ENCODE measurements around the gene LSP1.

The LSP1 gene

GRCh38 chr11:1925373-1926155 is 72.7 kb downstream of the LSP1 start:
- no peak for DNase-seq
- no peaks in the 10 kb centered on the region for H3K9me3 Mint-ChIP-seq
- H3K36me3 Mint-ChIP-seq (ENCODE audit: low read depth), result no peaks in the 10 kb centered on the region
- no peak for TF ChIP-seq CTCF (IDR thresholded peaks at IDR 0.05)
- no peak overlapping the region for H3K27ac Mint-ChIP-seq
- H3K4me1 Mint-ChIP-seq, result peaks cover 42% of the 10 kb centered on the region
- H3K4me3 Mint-ChIP-seq, result no peak overlapping the region
- peaks cover 2% of the 10 kb centered on the region for H3K27me3 Mint-ChIP-seq (ENCODE audit: low read depth, poor library complexity)

- Mint-ChIP-seq H3K4me1 (peaks cover 45% of the 10 kb centered on the region), H3K9me3 (no peaks in the 10 kb centered on the region), H3K36me3 (ENCODE audit: low read depth) (no peaks in the 10 kb centered on the region), H3K27ac (no peak overlapping the region), H3K4me3 (no peak overlapping the region), H3K27me3 (ENCODE audit: low read depth, poor library complexity) (peaks cover 2% of the 10 kb centered on the region)
- no peak for TF ChIP-seq CTCF (IDR thresholded peaks at IDR 0.05)
- DNase-seq, result no peak
Measured at GRCh38 chr11:1926156-1927025, 73.5 kb downstream of the LSP1 start.

GRCh38 chr11:1927026-1927847 is 74.4 kb downstream of the LSP1 start:
- no peak for DNase-seq
- Mint-ChIP-seq H3K27me3 (ENCODE audit: low read depth, poor library complexity) (peaks cover 2% of the 10 kb centered on the region), H3K27ac (no peak overlapping the region), H3K36me3 (ENCODE audit: low read depth) (no peaks in the 10 kb centered on the region), H3K4me3 (no peak overlapping the region), H3K9me3 (no peaks in the 10 kb centered on the region), H3K4me1 (peaks cover 49% of the 10 kb centered on the region)
- no peak for TF ChIP-seq CTCF (IDR thresholded peaks at IDR 0.05)

GRCh38 chr11:1927848-1928469 is 75.1 kb downstream of the LSP1 start:
- no peak for DNase-seq
- Mint-ChIP-seq H3K27ac (peak overlapping the region; percentile 39), H3K9me3 (no peaks in the 10 kb centered on the region), H3K4me3 (no peak overlapping the region), H3K36me3 (ENCODE audit: low read depth) (no peaks in the 10 kb centered on the region), H3K4me1 (peaks cover 50% of the 10 kb centered on the region), H3K27me3 (ENCODE audit: low read depth, poor library complexity) (peaks cover 2% of the 10 kb centered on the region)
- TF ChIP-seq CTCF (IDR thresholded peaks at IDR 0.05), result no peak

- no peak overlapping the region for H3K27ac Mint-ChIP-seq
Measured at GRCh38 chr11:1928470-1928890, 75.6 kb downstream of the LSP1 start.

More at GRCh38 chr11:1928470-1928890, 75.6 kb downstream of the LSP1 start:
- H3K4me1 Mint-ChIP-seq, result peaks cover 51% of the 10 kb centered on the region
- H3K36me3 Mint-ChIP-seq (ENCODE audit: low read depth), result no peaks in the 10 kb centered on the region
- no peak overlapping the region for H3K4me3 Mint-ChIP-seq
- DNase-seq, result no peak
- peaks cover 6% of the 10 kb centered on the region for H3K27me3 Mint-ChIP-seq (ENCODE audit: low read depth, poor library complexity)
- TF ChIP-seq CTCF (IDR thresholded peaks at IDR 0.05), result no peak
- H3K9me3 Mint-ChIP-seq, result no peaks in the 10 kb centered on the region
